Activated naive CD8-positive, alpha-beta T cell (primary cell): ENCODE data around the gene TMEM128.
A peak's percentile ranks its signal among the peaks of the same experiment; 100 is the strongest.
"Not testable (repeated sequence)": the region's sequence is repeated elsewhere in the genome, so short reads cannot be mapped to it uniquely, and the experiment has no call there.

Experiments
- H3K27ac Mint-ChIP-seq: one replicate; pipeline ENCODE4 v1.8.0; 2021; ENCODE audit warnings: mixed read lengths
- H3K27me3 Mint-ChIP-seq: one replicate; pipeline ENCODE4 v1.8.0; 2021; ENCODE audit warnings: mixed read lengths
- H3K36me3 Mint-ChIP-seq: one replicate; pipeline ENCODE4 v1.8.0; 2021; ENCODE audit warnings: mixed read lengths
- H3K4me1 Mint-ChIP-seq: one replicate; pipeline ENCODE4 v1.8.0; 2021; ENCODE audit warnings: low read depth, mixed read lengths
- H3K4me3 Mint-ChIP-seq: one replicate; pipeline ENCODE4 v1.8.0; 2021; ENCODE audit warnings: mild to moderate bottlenecking, mixed read lengths
- H3K9me3 Mint-ChIP-seq: one replicate; pipeline ENCODE4 v1.8.0; 2021; ENCODE audit warnings: low read depth, mixed read lengths

Gene TMEM128

DNA sequence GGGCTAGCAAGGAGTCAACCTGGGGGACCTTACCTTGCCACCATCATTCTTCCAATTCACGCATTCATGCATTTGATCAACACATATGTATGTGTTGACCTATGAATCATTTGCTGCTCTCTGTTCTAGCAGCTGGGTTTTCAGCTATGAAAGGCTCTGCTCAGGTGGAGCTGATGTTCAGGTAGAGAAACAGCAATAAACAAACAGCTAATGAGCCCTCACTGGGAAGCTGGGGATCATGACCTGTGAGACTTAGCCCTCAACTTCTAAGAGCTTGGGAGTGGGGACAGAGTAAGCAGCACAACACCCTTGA lies 19.7 kb downstream of the TMEM128 start:
- H3K27ac Mint-ChIP-seq: no peak overlapping the region
- H3K36me3 Mint-ChIP-seq: no peaks in the 10 kb centered on the region
- peaks cover 27% of the 10 kb centered on the region for H3K27me3 Mint-ChIP-seq
- no peak overlapping the region for H3K4me3 Mint-ChIP-seq
- H3K4me1 Mint-ChIP-seq: peaks cover 12% of the 10 kb centered on the region
- H3K9me3 Mint-ChIP-seq: no peaks in the 10 kb centered on the region

DNA sequence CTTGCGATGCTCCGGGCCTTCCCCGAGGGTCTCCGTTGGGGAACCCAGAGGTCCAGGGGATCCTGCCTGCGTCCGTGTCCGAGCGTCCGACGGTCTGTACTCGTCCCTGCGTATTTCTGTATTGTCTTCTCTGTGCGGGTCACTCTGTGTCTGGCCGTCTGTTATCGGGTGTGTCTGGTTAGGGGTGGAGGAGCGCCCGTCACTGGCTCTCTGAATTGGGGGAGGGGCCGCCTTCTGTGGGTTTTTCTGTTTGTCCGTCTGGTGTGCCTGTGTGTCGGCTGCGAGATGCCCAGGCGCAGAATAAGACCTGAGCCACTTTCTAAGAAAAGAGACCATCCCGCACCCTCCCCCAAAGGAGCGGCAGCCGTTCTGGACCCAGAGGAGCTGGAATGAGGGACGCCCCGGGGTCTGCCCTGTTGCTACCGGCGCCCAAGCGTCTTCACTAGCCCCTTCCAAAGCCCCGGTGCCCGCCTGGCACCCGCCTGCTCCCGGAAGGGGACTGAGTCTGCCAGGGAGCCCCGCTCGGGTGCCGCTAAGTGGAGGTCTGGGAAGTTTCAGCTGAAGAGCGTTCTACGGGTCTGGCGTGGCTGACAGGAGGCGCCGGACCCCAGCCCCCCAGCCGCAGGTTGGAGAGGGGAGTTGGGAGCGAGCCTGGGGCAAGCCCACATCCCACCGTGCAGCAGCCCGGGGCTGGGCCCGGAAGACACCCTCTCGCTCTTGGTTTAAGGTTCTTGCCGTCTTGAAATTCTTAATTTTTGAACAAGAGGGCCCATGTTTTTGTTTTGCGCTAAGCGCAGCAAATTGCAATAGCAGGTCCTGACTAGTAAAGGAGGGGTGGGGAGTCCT lies 20.3 kb downstream of the TMEM128 start:
- peaks cover 31% of the 10 kb centered on the region for H3K27me3 Mint-ChIP-seq
- H3K4me1 Mint-ChIP-seq: peaks cover 12% of the 10 kb centered on the region

DNA sequence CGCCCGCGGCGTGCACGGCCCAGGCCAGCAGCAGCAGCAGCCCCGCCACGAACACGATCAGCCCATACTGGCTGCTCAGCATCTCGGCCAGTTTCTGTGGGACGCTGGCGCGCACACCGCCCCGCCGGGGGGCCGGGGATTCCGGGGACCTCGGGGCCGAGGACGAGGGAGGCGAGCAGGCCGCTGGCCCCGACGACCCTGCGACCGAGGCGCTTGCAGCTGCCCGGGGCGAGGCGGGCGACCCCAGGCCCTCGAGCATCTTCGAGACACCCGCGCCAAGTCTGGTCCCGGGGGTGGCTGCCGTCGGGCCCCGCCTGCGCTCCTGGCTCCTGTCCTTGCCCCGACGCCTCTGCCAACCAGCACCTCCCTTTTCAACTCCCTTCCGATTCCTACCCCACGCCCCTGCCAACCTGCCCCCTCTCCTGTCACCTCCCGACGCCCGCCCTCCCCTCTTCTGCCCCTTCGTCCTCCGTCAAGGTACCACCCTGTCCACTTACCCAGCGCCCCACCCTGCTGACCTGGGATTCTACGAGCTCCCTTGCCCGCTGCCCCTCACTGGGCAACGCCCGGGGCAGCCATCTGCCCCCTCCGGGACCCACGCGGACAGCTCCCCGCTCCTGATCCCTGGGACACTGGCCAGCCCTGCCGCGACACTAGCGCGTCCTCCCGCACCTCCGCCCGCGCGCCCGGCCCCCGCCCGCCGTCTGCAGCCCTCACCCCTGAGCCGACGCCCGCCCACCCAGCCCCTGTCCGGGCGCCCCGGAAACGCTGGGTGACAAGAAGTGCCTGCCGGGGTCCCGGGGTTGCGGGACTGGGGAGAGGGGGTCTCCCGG lies 21.2 kb downstream of the TMEM128 start, which contains the start of gene OTOP1:
OTOP1 (minus strand) TSS at position 324 of the 833 bp plus-strand sequence; CDS start at position 259, 65 bp downstream.
- H3K36me3 Mint-ChIP-seq: no peaks in the 10 kb centered on the region
- H3K4me1 Mint-ChIP-seq: peaks cover 12% of the 10 kb centered on the region
- H3K9me3 Mint-ChIP-seq: no peaks in the 10 kb centered on the region
- no peak within 1 kb of the TSS for H3K27ac Mint-ChIP-seq
- H3K27me3 Mint-ChIP-seq: peaks cover 37% of the 10 kb centered on the region
- H3K4me3 Mint-ChIP-seq: peak within 1 kb of the TSS; percentile 65

More for the DNA sequence above, 20.3 kb downstream of the TMEM128 start:
- Mint-ChIP-seq H3K4me3 (peak overlapping the region; percentile 32), H3K27ac (no peak overlapping the region), H3K9me3 (no peaks in the 10 kb centered on the region), H3K36me3 (no peaks in the 10 kb centered on the region)

DNA sequence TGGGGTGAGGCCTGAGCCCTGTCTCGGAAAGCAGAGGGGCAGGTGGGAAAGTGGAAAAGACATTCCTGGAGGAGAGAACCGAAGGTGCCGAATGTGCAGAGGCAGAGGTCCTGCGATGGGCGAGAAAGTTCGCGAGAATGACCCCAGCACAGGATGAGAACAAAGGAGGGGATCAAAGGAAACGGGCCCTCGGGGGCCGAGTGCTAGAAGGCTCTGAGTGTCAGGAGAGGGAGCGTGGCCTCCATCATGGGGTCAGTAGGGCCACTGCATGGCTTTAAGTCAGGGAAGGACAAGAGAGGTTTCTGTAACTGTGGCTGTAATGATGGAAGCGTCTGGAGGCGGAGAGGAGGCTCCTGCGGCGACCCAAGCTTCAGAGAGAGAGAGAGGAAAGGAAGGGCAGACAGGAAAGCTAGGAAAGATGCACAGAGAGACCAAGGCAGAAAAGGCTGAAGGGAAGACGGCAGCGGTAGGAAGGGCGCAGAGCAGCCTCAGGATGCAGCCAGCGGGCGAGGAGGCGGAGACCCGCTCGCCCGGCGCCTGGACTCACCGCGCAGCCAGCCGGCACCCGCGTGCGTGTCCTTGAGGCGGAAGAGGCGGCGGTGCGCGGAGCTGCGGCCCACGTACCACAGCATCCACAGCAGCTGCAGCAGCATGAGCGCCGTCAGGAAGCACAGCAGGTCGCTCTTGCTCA lies 22.0 kb downstream of the TMEM128 start:
- H3K4me1 Mint-ChIP-seq: peaks cover 12% of the 10 kb centered on the region
- H3K27me3 Mint-ChIP-seq: peaks cover 38% of the 10 kb centered on the region
- no peaks in the 10 kb centered on the region for H3K9me3 Mint-ChIP-seq
- H3K4me3 Mint-ChIP-seq: peak overlapping the region; percentile 65
- H3K27ac Mint-ChIP-seq: no peak overlapping the region
- no peaks in the 10 kb centered on the region for H3K36me3 Mint-ChIP-seq

DNA sequence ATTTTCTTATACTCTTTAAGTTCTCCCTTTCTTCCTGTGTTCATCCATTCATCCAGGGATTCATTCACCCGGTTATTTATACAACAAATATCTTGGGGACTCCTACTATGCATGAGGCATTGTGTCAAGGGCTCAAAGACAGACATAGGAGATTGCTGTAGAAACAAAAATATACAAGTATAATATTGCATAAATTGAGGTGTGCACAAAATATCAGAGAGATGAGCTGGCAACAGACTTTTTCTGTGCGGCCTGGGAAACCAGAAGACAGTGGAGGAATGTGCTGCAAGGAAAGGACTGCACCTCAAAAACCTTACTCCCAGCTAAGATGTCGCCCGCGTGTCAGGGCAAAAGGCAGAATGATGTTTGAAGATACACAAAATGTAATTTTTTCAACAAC lies 30.9 kb downstream of the TMEM128 start:
- H3K27ac Mint-ChIP-seq: no peak overlapping the region
- peaks cover 13% of the 10 kb centered on the region for H3K27me3 Mint-ChIP-seq
- no peaks in the 10 kb centered on the region for H3K4me1 Mint-ChIP-seq

DNA sequence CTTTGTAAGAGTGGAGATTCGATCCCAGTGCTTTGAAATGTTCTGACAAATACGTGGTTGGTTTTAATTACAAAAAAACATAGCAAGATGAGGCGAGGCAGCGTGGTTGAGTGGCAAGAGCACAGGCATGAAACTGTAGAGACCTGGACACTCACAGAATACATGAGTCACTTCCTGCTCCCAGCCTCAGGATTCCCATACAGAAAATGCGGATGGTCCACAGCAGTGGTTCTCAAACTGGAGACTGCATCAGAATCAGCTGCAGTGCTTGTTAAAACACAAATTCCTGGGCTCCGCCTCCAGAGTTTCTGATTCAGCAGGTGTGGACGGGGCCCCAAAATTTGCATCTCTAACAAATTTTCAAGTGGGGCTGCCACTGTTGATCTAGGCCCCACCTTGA lies 31.4 kb downstream of the TMEM128 start:
- no peaks in the 10 kb centered on the region for H3K9me3 Mint-ChIP-seq
- H3K36me3 Mint-ChIP-seq: no peaks in the 10 kb centered on the region
- H3K27ac Mint-ChIP-seq: no peak overlapping the region
- no peaks in the 10 kb centered on the region for H3K4me1 Mint-ChIP-seq
- H3K27me3 Mint-ChIP-seq: peaks cover 14% of the 10 kb centered on the region
- no peak overlapping the region for H3K4me3 Mint-ChIP-seq

More for the DNA sequence above, 30.9 kb downstream of the TMEM128 start:
- no peak overlapping the region for H3K4me3 Mint-ChIP-seq
- H3K9me3 Mint-ChIP-seq: no peaks in the 10 kb centered on the region
- H3K36me3 Mint-ChIP-seq: no peaks in the 10 kb centered on the region

DNA sequence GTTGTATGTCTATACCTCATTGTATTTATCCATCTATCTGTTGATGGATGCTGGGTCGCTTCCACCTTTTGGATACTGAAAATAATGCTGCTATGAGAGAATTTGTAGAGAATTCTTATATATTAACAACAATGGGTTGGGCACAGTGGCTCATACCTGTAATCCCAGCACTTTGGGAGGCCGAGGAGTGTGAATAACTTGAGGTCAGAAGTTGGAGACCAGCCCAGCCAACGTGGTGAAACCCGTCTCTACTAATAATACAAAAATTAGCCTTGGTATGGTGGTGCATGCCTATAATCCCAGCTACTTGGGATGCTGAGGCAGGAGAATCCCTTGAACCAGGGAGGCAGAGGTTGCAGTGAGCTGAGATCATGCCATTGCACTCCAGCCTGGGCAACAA lies 34.3 kb downstream of the TMEM128 start:
- not testable (repeated sequence) for H3K9me3 Mint-ChIP-seq, H3K4me1 Mint-ChIP-seq, H3K27ac Mint-ChIP-seq, H3K4me3 Mint-ChIP-seq, H3K36me3 Mint-ChIP-seq
- H3K27me3 Mint-ChIP-seq: peaks cover 16% of the 10 kb centered on the region

DNA sequence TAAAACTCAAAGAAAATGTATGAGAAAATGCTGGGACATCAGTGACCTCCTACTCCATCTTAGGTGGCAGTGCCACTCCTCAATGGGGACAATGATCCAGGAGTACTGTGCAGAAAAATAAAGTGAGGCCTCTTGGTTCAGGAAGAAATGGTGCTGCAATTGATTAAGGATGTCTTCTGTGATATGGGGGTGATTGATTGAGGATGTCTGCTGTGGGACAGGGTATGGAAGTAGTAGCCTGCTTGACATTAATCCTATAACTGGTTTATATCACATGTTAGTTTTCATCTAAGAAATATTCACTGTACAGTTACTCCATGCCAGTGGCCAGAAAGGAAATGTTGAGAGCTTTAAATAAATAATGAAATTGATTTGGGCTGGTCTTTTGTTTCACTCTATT lies 41.8 kb downstream of the TMEM128 start:
- H3K4me3 Mint-ChIP-seq: no peak overlapping the region
- no peaks in the 10 kb centered on the region for H3K4me1 Mint-ChIP-seq
- no peaks in the 10 kb centered on the region for H3K36me3 Mint-ChIP-seq
- H3K27ac Mint-ChIP-seq: no peak overlapping the region
- H3K27me3 Mint-ChIP-seq: peaks cover 27% of the 10 kb centered on the region
- no peaks in the 10 kb centered on the region for H3K9me3 Mint-ChIP-seq

DNA sequence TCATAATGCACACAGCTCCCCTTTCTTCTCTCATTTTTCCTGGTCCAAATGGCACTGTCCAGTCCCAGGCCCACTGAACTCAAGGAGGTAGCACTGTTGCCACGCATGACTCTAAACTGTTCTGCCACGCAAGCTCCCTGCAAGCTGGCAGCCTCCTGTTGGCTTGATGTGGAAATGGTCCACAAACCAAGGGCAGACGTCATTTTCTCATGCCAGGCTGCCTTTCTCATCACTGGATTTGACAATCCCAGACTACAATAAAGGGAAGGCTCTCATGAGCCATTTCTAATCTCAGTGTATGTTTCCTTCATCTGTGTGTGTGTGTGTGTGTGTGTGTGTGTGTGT lies 43.6 kb downstream of the TMEM128 start:
- Mint-ChIP-seq H3K36me3 (no peaks in the 10 kb centered on the region), H3K9me3 (no peaks in the 10 kb centered on the region), H3K4me3 (no peak overlapping the region), H3K4me1 (no peaks in the 10 kb centered on the region), H3K27me3 (peaks cover 22% of the 10 kb centered on the region), H3K27ac (no peak overlapping the region)

DNA sequence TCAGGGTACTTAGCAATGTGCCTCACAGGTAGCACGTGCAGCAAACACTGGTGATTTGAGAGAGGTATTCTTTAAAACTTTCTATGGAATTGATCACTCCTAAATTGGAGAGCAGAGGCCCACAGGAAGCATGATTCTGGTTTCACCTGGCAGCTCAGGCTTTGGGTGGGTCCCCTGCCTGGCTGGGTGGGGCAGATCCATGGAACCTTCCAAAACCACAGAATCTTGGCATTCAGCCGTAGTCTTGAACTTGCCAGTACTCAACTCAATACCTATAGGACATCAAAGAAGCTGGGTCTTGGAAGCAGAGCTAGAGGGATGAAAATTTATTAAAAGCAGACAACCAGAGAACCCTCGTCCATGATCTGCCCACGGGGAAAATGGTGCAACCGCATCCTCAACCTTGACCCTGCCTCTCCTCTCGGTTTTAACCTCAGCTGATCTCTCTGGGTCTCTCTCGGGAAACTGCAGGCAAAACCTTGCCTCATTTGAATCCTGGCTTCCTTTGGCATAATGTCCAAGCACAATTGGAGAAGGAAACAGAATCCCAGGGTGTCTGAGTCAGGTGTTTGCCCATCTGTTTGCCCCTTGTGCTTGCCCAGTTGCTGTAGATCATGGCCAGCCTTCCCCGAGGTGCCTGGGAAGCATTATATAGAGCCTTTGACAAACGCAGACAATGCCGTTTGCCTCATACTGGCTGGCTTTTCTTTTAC lies 44.2 kb downstream of the TMEM128 start:
- H3K27ac Mint-ChIP-seq: no peak overlapping the region
- peaks cover 22% of the 10 kb centered on the region for H3K27me3 Mint-ChIP-seq
- no peaks in the 10 kb centered on the region for H3K4me1 Mint-ChIP-seq
- H3K4me3 Mint-ChIP-seq: no peak overlapping the region
- H3K9me3 Mint-ChIP-seq: no peaks in the 10 kb centered on the region
- no peaks in the 10 kb centered on the region for H3K36me3 Mint-ChIP-seq

DNA sequence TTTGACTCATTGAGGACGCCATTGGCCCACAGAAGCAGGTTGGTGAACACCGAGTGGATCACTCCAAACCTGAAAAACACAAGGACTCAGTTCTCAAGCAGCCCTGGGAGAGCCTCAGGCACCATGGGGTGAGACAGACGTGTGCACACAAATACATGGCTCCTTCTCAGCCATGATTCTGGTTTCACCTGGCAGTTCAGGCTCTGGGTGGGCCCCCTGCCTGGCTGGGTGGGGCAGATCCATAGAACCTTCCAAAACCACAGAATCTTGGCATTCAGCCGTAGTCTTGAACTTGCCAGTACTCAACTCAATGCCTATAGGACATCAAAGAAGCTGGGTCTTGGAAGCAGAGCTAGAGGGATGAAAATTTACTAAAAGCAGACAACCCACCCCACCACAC lies 45.5 kb downstream of the TMEM128 start:
- H3K27ac Mint-ChIP-seq: no peak overlapping the region
- no peaks in the 10 kb centered on the region for H3K9me3 Mint-ChIP-seq
- H3K27me3 Mint-ChIP-seq: peaks cover 21% of the 10 kb centered on the region
- H3K36me3 Mint-ChIP-seq: no peaks in the 10 kb centered on the region
- no peaks in the 10 kb centered on the region for H3K4me1 Mint-ChIP-seq
- no peak overlapping the region for H3K4me3 Mint-ChIP-seq

DNA sequence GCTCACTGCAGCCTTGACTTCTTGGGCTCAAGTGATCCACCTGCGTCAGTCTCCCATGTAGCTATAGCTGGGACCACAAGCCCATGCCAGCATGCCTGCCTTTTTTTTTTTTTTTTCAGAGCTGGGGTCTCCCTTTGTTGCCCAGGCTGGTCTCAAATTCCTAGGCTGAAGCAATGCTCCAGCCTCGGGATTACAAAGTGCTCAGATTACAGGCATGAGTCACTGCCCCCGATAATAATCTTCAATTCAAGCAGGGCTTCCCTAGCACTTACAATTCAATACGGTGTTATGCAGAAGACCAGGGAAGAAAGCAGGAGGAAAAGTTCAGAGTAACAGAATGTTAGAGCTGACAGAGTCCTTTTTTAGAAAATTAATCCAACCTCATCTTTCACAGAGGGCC lies 47.4 kb downstream of the TMEM128 start:
- no peak overlapping the region for H3K27ac Mint-ChIP-seq
- no peak overlapping the region for H3K4me3 Mint-ChIP-seq
- no peaks in the 10 kb centered on the region for H3K9me3 Mint-ChIP-seq
- no peaks in the 10 kb centered on the region for H3K36me3 Mint-ChIP-seq
- H3K4me1 Mint-ChIP-seq: no peaks in the 10 kb centered on the region
- H3K27me3 Mint-ChIP-seq: peaks cover 19% of the 10 kb centered on the region

DNA sequence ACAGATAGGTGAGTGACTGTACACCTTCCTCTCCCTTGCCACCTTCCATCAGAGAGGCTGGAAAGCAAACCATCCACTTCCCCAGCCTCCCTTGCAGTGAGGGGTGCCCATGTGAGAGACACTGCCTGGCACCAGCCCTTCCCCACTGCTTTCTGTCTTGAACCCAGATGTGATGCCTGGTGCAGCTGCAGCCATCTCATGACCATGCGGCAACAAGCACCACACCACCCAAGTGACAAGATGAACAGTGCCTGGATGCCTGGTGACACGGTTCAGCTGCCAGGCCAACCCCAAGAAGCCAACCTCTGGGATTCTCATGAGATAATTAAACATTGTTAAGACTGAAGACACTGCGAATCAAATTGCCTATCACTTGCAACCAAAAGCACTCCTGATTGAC lies 52.7 kb downstream of the TMEM128 start:
- H3K4me3 Mint-ChIP-seq: no peak overlapping the region
- H3K27ac Mint-ChIP-seq: no peak overlapping the region
- H3K36me3 Mint-ChIP-seq: no peaks in the 10 kb centered on the region
- no peaks in the 10 kb centered on the region for H3K9me3 Mint-ChIP-seq
- H3K27me3 Mint-ChIP-seq: peaks cover 23% of the 10 kb centered on the region
- H3K4me1 Mint-ChIP-seq: peaks cover 7% of the 10 kb centered on the region

DNA sequence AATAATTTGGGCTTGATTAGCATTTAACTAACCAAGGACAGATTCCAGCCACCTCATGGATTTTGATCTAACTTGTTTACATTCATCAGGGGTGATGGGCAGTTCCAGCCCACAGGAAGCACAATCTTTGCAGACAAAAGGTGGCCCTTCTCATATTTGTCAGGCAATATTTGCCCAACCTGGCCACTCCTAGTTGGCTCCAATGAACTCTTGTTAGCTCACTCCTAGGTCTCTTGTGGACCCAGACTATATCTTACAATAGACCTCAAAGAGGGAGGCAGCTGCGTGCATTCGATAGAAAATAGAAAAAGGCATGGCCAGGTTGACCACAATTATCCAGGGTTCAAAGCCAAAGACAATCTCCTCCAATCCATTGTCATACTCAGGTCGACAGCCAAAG lies 59.5 kb downstream of the TMEM128 start:
- not testable (repeated sequence) for H3K27ac Mint-ChIP-seq, H3K4me3 Mint-ChIP-seq, H3K4me1 Mint-ChIP-seq, H3K9me3 Mint-ChIP-seq, H3K36me3 Mint-ChIP-seq
- H3K27me3 Mint-ChIP-seq: peaks cover 15% of the 10 kb centered on the region
